ENCODE results near the gene DTX1. TPM values are rescaled to one million over a fixed set of nuclear protein-coding genes. Genes with fewer than 3 reads are reported as not detected.

Gene DTX1
- total RNA-seq, 1 experiment from 2014 or later, result 0.05 TPM

GRCh38 chr12:113054948-113055486 lies 1.5 kb upstream of the DTX1 start:
- DNase-seq (ENCODE audit: low read depth), result no peak

GRCh38 chr12:113055594-113056380 lies 743 bp upstream of the DTX1 start:
- no peak for DNase-seq (ENCODE audit: low read depth)

- no peak for DNase-seq (ENCODE audit: low read depth)
Observed at GRCh38 chr12:113056381-113056630, 224 bp upstream of the DTX1 start.

GRCh38 chr12:113057565-113058485 lies 1.3 kb downstream of the DTX1 start:
- no peak for DNase-seq (ENCODE audit: low read depth)

GRCh38 chr12:113058553-113058952 lies 2.0 kb downstream of the DTX1 start:
- no peak for DNase-seq (ENCODE audit: low read depth)

DNA sequence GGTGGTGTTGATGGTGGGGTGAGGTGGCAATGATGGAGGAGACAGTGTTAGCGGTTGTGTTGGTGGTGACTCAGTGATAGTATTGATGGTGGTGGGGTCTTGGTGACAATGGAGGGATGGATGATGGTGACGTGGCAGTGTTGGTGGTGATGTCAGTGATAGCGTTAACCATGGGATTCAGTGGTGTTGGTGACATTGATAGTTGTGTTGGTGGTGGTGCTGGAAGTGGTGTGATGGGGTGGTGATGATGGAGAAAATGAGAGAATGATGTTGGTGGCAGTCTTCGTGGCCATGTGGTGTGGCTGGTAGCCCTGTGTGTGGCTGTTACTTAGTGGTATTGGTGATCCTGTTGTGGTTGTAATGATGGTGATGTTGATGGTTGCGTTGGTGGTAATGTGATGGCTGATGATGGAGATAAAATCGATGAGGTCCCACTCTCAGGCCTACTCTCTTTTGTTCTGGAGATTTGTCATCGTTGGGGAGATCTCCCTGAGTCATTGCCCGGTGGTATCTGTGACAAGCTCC lies 2.6 kb downstream of the DTX1 start:
- no peak for DNase-seq (ENCODE audit: low read depth)

DNA sequence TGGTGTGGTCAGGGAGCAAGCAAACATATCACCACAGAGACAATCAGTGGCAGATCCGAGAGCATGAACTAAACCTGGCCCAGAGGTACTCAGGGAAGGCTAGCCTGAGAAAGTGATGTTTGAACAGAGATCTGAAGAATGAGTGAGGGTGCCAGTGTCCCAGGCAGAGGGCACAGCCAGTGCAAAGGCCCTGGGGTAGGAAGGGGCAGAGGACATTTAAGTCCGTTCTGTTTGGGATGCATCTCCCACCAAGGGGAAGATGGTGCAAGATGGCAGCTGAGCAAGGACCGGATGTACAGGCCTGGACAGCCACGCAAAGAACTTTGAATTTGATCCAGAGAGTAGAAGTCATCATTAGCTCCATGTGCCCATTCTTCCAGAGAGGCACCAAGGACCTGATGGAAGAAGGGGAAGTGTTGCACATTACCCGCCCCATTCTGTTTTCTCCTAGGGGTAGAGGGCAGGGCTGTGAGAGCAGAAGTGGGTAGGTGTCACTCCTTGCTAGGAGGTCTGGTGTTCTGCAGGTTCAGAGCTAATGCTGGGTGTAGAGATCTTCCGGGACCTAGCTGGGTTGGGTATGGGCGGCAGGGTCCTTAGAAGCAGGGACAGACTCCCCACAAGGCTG lies 3.9 kb downstream of the DTX1 start:
- DNase-seq (ENCODE audit: low read depth), result no peak

DNA sequence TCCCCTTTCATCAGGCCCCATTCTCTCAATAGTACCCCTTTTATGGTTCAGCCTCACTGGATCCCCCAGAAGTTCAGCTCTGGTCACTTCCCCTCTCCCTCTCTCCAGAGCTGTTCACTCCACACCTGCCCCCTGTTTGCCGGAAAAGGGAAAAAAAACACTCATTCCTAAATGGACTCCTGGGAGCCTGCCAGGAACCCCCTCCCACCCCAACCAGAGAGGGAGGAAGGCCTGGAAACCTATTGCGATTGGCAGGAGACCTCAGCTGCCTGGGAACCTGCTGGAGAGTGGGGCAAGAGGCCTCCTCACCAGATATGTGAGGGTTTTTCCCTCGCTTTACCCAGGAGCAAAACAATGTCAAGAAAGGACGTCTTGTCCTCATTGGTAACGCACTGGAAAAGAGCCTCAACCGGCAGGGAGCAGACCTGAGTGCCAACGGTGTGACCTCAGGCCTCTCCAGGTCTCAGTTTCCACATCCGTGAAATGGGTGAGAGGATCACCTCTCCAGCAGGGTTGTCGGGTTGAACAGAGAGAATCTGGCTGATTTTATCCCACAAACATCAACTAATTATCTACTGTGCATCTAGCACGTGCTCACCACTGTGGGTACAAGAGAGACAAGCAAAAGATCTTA lies 4.6 kb downstream of the DTX1 start:
- DNase-seq (ENCODE audit: low read depth), result no peak

DNA sequence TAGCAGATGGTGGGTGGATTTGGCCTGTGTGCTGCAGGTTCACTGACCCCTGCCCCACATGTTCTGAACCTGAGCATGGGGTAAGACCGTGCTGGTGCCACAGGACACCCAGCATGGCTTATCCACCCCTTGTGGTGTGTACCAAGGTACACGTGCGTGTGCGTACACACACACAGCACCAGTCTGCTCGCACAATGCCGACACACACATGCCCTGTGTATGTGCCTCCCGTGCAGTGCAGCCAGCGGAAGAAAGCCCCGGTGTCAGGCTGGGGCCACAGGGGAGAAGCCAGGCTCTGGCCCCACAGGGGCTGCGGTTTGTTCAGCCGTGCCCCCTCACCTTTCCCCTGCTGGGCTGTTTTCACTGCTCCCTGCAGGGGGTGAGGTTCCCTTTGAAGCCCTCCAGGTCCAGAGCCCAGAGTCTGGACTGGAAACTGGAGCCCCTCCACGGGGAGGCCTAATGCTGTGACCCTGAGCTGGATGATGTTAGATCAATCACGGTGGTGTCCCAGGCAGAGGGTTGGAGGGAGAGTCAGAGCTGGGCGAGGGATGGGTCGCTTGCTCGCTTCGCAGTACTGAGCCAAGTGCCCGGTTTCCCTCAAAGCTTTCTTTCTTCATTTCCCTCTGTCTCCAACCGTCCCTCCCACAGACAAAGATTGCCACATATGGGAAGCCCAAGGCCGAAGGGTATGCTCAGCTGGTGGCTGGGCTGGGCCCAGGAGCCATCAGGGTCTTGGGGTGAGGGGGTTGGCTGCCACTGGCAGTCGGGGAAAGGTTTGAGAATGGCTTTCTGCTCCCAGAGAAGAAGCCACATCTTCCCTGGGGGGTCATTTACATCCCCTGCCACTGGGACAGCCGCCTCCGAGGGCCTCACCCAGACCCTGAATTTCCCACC lies 6.2 kb downstream of the DTX1 start:
- no peak for DNase-seq (ENCODE audit: low read depth)

GRCh38 chr12:113063396-113064350 lies 7.1 kb downstream of the DTX1 start:
- no peak for DNase-seq (ENCODE audit: low read depth)

GRCh38 chr12:113064395-113065125 lies 8.0 kb downstream of the DTX1 start:
- no peak for DNase-seq (ENCODE audit: low read depth)

DNA sequence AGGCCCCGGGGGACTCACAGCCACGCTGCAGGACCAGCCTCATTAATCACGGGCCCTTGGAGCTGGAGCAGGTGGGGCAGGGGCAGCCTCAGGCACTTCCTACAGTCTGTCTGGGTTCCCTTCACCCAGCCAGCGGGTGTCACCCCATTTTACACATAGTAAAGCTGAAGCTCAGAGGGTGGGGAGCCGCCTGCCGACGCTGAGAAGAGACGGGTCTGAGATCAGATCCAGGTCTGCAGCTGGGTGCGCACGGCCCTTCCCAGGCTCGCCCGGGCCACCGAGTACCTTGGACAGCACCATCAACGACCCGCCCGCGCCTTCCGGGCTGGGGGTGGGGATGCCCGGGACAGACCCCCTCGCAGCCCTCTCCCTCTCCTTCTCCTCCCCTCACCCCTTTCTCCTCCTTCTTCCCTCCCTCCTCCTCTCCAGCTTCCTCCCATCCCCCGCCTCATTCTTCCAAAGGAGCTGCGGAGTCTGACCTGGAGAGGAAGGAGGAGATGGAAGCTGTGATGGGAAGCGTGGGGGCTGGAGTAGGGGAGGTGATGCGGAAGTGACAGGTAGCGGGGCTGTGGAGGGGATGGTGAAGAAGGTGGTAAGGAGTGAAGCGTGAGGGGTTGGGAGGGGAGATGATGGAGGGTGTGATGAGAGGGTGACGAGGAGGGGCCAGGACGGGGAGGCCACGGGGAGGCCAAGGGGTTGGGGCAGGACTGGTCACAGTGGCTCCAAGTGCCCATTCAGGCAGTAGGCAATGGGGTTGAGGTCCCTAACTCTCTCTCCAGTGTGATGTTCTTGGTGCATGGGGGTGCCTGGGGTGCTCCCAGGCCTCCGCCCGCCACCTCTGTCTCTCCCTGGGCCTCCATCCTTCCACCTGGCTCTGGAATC lies 8.8 kb downstream of the DTX1 start:
- DNase-seq (ENCODE audit: low read depth), result no peak

GRCh38 chr12:113066813-113067400 lies 10.4 kb downstream of the DTX1 start:
- no peak for DNase-seq (ENCODE audit: low read depth)

- no peak for DNase-seq (ENCODE audit: low read depth)
Observed at GRCh38 chr12:113067987-113068935, 11.7 kb downstream of the DTX1 start.

DNA sequence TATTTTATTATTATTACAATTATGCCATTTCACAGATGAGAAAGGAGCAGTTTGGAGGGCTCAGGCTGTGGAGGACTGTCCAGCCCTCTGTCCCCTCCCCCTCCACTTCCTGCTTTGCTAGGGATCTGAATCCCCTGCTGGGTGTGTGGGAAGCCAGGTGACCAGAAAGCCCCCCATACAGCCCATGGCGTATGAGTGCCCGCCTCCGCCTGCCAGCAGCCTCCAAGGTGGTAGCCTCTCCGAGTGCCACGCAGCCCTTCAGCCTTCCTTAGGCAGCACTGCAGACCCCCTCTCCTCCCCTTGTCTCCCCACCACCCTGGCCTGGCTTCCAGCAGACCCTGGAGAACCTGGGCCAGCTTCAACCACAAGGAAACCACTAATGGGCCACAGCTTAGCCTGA lies 12.6 kb downstream of the DTX1 start:
- no peak for DNase-seq (ENCODE audit: low read depth)

DNA sequence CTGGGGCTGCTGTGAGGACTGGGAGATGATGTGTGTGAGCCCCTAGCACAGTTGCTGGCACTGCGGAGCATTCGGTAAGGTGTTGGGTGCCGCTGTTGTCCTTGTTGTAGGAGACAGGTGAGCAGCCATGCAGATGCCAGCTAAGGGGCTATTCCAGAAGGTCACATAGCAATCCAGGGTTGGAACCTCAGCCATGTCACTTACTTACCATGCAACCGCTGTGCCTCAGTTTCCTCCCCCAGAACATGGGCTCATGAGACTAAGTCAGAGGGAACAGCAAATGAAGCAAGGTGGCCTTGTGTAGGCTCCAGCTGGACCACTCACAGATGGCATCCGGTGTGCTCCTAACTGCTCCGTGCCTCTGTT lies 13.2 kb downstream of the DTX1 start:
- DNase-seq (ENCODE audit: low read depth), result no peak
